K562 (cell line): ENCODE data around the gene POMGNT1. TPM values are rescaled to one million over a fixed set of nuclear protein-coding genes. Genes with fewer than 3 reads are reported as not detected.

Experiments used
- CBFA2T3 ChIP-seq: fragments of 450-650 bp; IDR thresholded peaks from 2 replicates; pipeline ENCODE4 v1.6.1; 2017
- CBX5 ChIP-seq: IDR thresholded peaks from 2 replicates; pipeline ENCODE4 v1.6.1; 2014; ENCODE audit warnings: low read depth, borderline replicate concordance
- CHD2 ChIP-seq: IDR thresholded peaks from 2 replicates; pipeline ENCODE4 v1.6.1; 2011; ENCODE audit warnings: low read depth, low read length
- CLOCK ChIP-seq: fragments of 250-450 bp; sonication (Bioruptor Pico); IDR thresholded peaks from 2 replicates; pipeline ENCODE4 v1.4.0; 2020; ENCODE audit warnings: mild to moderate bottlenecking, moderate library complexity, borderline replicate concordance
- CTCFL ChIP-seq: IDR thresholded peaks from 2 replicates; pipeline ENCODE4 v1.6.1; 2011; ENCODE audit warnings: borderline replicate concordance, low read depth, mild to moderate bottlenecking, moderate library complexity, low read length; ENCODE audit not compliant: insufficient read depth, poor library complexity, severe bottlenecking
- DACH1 ChIP-seq: fragments of 450-650 bp; IDR thresholded peaks from 2 replicates; pipeline ENCODE4 v1.6.1; 2018; ENCODE audit not compliant: partially characterized antibody
- DIDO1 ChIP-seq: fragments of 450-650 bp; IDR thresholded peaks from 2 replicates; pipeline ENCODE4 v1.6.1; 2016; ENCODE audit warnings: low read depth, missing biosample characterization, missing genetic modification characterization
- DPF2 ChIP-seq: fragments of 450-650 bp; IDR thresholded peaks from 2 replicates; pipeline ENCODE4 v1.6.1; 2016
- ESRRA ChIP-seq: fragments of 450-650 bp; IDR thresholded peaks from 2 replicates; pipeline ENCODE4 v1.6.1; 2014; ENCODE audit warnings: low read depth, mild to moderate bottlenecking, moderate library complexity, borderline replicate concordance
- FOXK2 ChIP-seq, 2 experiments: fragments of 450-650 bp; IDR thresholded peaks in 1 of 2; conservative IDR thresholded peaks in 1 of 2; 2 replicates each; pipeline ENCODE4 v1.6.1; 2016; ENCODE audit warnings: low read depth in 2 of 2, mild to moderate bottlenecking in 1 of 2
- FOXP1 ChIP-seq: sonication (generic); formaldehyde crosslinking; IDR thresholded peaks from 2 replicates; pipeline ENCODE4 v1.8.0; 2022; ENCODE audit warnings: mild to moderate bottlenecking, missing genetic modification reagents
- HMGN3 ChIP-seq: IDR thresholded peaks from 2 replicates; pipeline ENCODE4 v1.6.1; 2011; ENCODE audit warnings: borderline replicate concordance, low read depth, mild to moderate bottlenecking, mixed read lengths, low read length; ENCODE audit not compliant: insufficient read length; ENCODE audit errors: extremely low read depth
- KAT2B ChIP-seq: IDR thresholded peaks from one replicate; pipeline ENCODE4 v1.6.1; 2012; ENCODE audit warnings: low read depth, mild to moderate bottlenecking, control low read depth, inconsistent platforms, low read length, moderate library complexity
- KAT7 ChIP-seq: sonication (generic); formaldehyde crosslinking; IDR thresholded peaks from 2 replicates; pipeline ENCODE4 v1.8.0; 2022; ENCODE audit warnings: missing genetic modification reagents, mild to moderate bottlenecking, borderline replicate concordance
- KDM1A ChIP-seq, 2 experiments: fragments of 450-650 bp; IDR thresholded peaks; 2 replicates each; pipeline ENCODE4 v1.6.1; 2016; ENCODE audit warnings: mild to moderate bottlenecking in 2 of 2
- MLLT1 ChIP-seq, 2 experiments: fragments of 450-650 bp; IDR thresholded peaks; 2 replicates each; pipeline ENCODE4 v1.6.1; 2016
- MTA3 ChIP-seq: fragments of 450-650 bp; formaldehyde crosslinking; IDR thresholded peaks from 2 replicates; pipeline ENCODE4 v1.6.1; 2017; ENCODE audit warnings: mild to moderate bottlenecking, borderline replicate concordance
- PCBP2 ChIP-seq: fragments of 200-400 bp; formaldehyde crosslinking; IDR thresholded peaks from 2 replicates; pipeline ENCODE4 v1.6.1; 2018; ENCODE audit warnings: low read length, low read depth, mild to moderate bottlenecking, moderate library complexity; ENCODE audit not compliant: poor library complexity, severe bottlenecking
- SNRNP70 ChIP-seq: fragments of 200-400 bp; formaldehyde crosslinking; optimal IDR thresholded peaks from 2 replicates; pipeline ENCODE3; 2017; ENCODE audit warnings: low read depth, low read length
- TCF7 ChIP-seq: sonication (generic); IDR thresholded peaks from 2 replicates; pipeline ENCODE4 v1.6.1; 2016; ENCODE audit warnings: antibody characterized with exemption, borderline replicate concordance
- ZBTB1 ChIP-seq: sonication (generic); formaldehyde crosslinking; IDR thresholded peaks from 2 replicates; pipeline ENCODE4 v1.8.1; 2023; ENCODE audit warnings: missing genetic modification reagents, low read depth, mild to moderate bottlenecking, borderline replicate concordance
- ZNF444 ChIP-seq: fragments of 250-450 bp; sonication (Bioruptor Pico); IDR thresholded peaks from 2 replicates; pipeline ENCODE4 v1.4.0; 2020; ENCODE audit warnings: mild to moderate bottlenecking, moderate library complexity
- polyA plus RNA-seq, 8 experiments: library from polyadenylated mRNA; depleted of rRNA in 4 of 8; stranded (reverse) in 5 of 8; unstranded in 3 of 8; fragments of >200 nt; fragmentation: Nextera tagmentation in 2 of 8; fragmentation: Illumina TruSeq in 1 of 8; extraction: Ambion mirVana in 2 of 8; extraction: Trizol in 1 of 8; gene quantifications; 2 replicates each; pipeline versions ENCODE4 v1.2.1 to v1.2.3, GENCODE V29; 2011 to 2014; ENCODE audit warnings: inconsistent platforms in 1 of 8, missing spikeins in 1 of 8
- total RNA-seq, 7 experiments: library from RNA; depleted of rRNA in 6 of 7; stranded (reverse); fragments of >200 nt in 6 of 7; fragmentation: Illumina TruSeq in 2 of 7; extraction: Trizol in 2 of 7; gene quantifications; 2 replicates each; pipeline versions ENCODE4 v1.2.1 to v1.2.3, GENCODE V29; 2011 to 2021; ENCODE audit warnings: low replicate concordance in 1 of 7

POMGNT1 gene
- total and polyA plus RNA-seq, 9 of the 15 experiments (the other 6 are each of a cell fraction or from before 2014, with no cell fraction given), result 14.1 to 58.9 (median 37.8) TPM

- TF ChIP-seq CBFA2T3, result no peak
- peak; percentile 89 to 92 for TF ChIP-seq KDM1A (IDR thresholded peaks at IDR 0.05)
- TF ChIP-seq CHD2, result no peak
- TF ChIP-seq CBX5, result no peak
- TF ChIP-seq TCF7, result 0 out of 2 replicates have a peak, but pooled peaks have one; percentile 63
- no peak for TF ChIP-seq CTCFL
- peak; percentile 37; the same call in 1 of the 2 replicates for TF ChIP-seq MTA3
- no peak for TF ChIP-seq CLOCK (CRISPR knock-in tag)
- no peak for TF ChIP-seq MLLT1 (IDR thresholded peaks at IDR 0.05)
- TF ChIP-seq PCBP2, result no peak
- TF ChIP-seq KAT7 (CRISPR knock-in tag), result peak; percentile 22; the same call in 1 of the 2 replicates
- peak; percentile 57; the same call in 1 of the 2 replicates for TF ChIP-seq ESRRA
- TF ChIP-seq DPF2, result no peak
- TF ChIP-seq FOXP1 (CRISPR knock-in tag), result no peak
- no peak for TF ChIP-seq ZNF444 (CRISPR knock-in tag)
- peak; percentile 24 for TF ChIP-seq DACH1
- TF ChIP-seq FOXK2 (conservative IDR thresholded peaks at IDR 0.05 in 1 of 2, IDR thresholded peaks at IDR 0.05 in 1 of 2; ENCODE audit: low read depth in 2 of 2), result no peak
- TF ChIP-seq SNRNP70, result no peak
- no peak; the same call in 1 of the 2 replicates for TF ChIP-seq ZBTB1 (CRISPR knock-in tag)
- TF ChIP-seq KAT2B, result no peak
- no peak for TF ChIP-seq DIDO1 (tag)
- peak; percentile 54 for TF ChIP-seq HMGN3
These were observed at the start of gene POMGNT1 (continued) for GRCh38 chr1:46197964-46198811.
